Measurements from ENCODE around the gene CFAP410. TPM values are rescaled to one million over a fixed set of nuclear protein-coding genes. Genes with fewer than 3 reads are reported as not detected.
"Not testable (repeated sequence)": the region's sequence is repeated elsewhere in the genome, so short reads cannot be mapped to it uniquely, and the experiment has no call there.

CFAP410 gene
- total RNA-seq, 1 donor from 2014 or later, result 25.4 TPM

- H3K27me3 ChIP-seq, result peaks cover 14% of the 10 kb centered on the region
- intact Hi-C loops (cut with DNase I), result no loop called here
- DNase-seq, result no peak
- H3K27ac ChIP-seq, result no peak overlapping the region
- H3K4me3 ChIP-seq, result no peak overlapping the region
- H3K4me1 ChIP-seq, result no peaks in the 10 kb centered on the region
- ATAC-seq, result no peak
- H3K36me3 ChIP-seq, result no peaks in the 10 kb centered on the region
- no peak for TF ChIP-seq CTCF (IDR thresholded peaks at IDR 0.05)
- no peaks in the 10 kb centered on the region for H3K9me3 ChIP-seq
These were observed 6.3 kb upstream of the CFAP410 start for GRCh38 chr21:44345495-44345894.

- Histone ChIP-seq H3K36me3 (no peaks in the 10 kb centered on the region), H3K4me1 (peaks cover 6% of the 10 kb centered on the region), H3K4me3 (no peak overlapping the region), H3K27me3 (peaks cover 11% of the 10 kb centered on the region), H3K9me3 (no peaks in the 10 kb centered on the region), H3K27ac (no peak overlapping the region)
- DNase-seq (peak; percentile 63), ATAC-seq (no peak)
- intact Hi-C loops (cut with DNase I), result no loop called here
- TF ChIP-seq CTCF (IDR thresholded peaks at IDR 0.05), result no peak
These were observed 5.5 kb upstream of the CFAP410 start for GRCh38 chr21:44344541-44345183.

- DNase-seq; ATAC-seq; H3K4me3 ChIP-seq; H3K9me3 ChIP-seq; H3K27ac ChIP-seq; H3K27me3 ChIP-seq; intact Hi-C loops (cut with DNase I); H3K36me3 ChIP-seq: not testable (repeated sequence)
- H3K4me1 ChIP-seq, result peaks cover 11% of the 10 kb centered on the region
These were observed 3.8 kb upstream of the CFAP410 start for GRCh38 chr21:44342981-44343380.

GRCh38 chr21:44341726-44342458, 2.7 kb upstream of the CFAP410 start:
- H3K27me3 ChIP-seq; DNase-seq; intact Hi-C loops (cut with DNase I); H3K4me3 ChIP-seq; H3K36me3 ChIP-seq; H3K27ac ChIP-seq; H3K9me3 ChIP-seq; ATAC-seq: not testable (repeated sequence)
- peaks cover 16% of the 10 kb centered on the region for H3K4me1 ChIP-seq

- peak; percentile 21 for ATAC-seq
- no peaks in the 10 kb centered on the region for H3K27me3 ChIP-seq
- peak overlapping the region; percentile 75 for H3K27ac ChIP-seq
- H3K36me3 ChIP-seq, result peaks cover 8% of the 10 kb centered on the region
- H3K4me1 ChIP-seq, result peaks cover 16% of the 10 kb centered on the region
- DNase-seq, result peak; percentile 80
- H3K4me3 ChIP-seq, result peak overlapping the region; percentile 46
- peak; percentile 32 for TF ChIP-seq CTCF (IDR thresholded peaks at IDR 0.05)
- H3K9me3 ChIP-seq, result no peaks in the 10 kb centered on the region
- intact Hi-C loops (cut with DNase I), result no loop called here
These were observed 972 bp downstream of the CFAP410 start for GRCh38 chr21:44337941-44338895.

GRCh38 chr21:44337449-44337848, 1.7 kb downstream of the CFAP410 start:
- Histone ChIP-seq H3K36me3 (peaks cover 8% of the 10 kb centered on the region), H3K27ac (no peak overlapping the region), H3K4me1 (peaks cover 16% of the 10 kb centered on the region), H3K27me3 (no peaks in the 10 kb centered on the region), H3K9me3 (no peaks in the 10 kb centered on the region), H3K4me3 (no peak overlapping the region)
- intact Hi-C loops (cut with DNase I), result no loop called here
- no peak for DNase-seq
- ATAC-seq, result no peak
- no peak for TF ChIP-seq CTCF (IDR thresholded peaks at IDR 0.05)

All from upper lobe of right lung (tissue), 1 donor.